K562 (cell line): ENCODE results near the gene SMU1. TPM values are rescaled to one million over a fixed set of nuclear protein-coding genes. Genes with fewer than 3 reads are reported as not detected.

Source experiments
- ATAC-seq: fragments of 200-7000 bp; cut with Tn5 transposase; 3 replicates; pipeline ENCODE4 v1.9.1; 2020; ENCODE audit warnings: moderate library complexity
- BruUV-seq: library from RNA; stranded (reverse); fragments of 400-500 nt; replicated peaks from 2 replicates; lab custom pipeline; 2021; lab: Mats Ljungman, UMichigan
- CTCF ChIA-PET: fragments of 300-600 bp; formaldehyde crosslinking; extraction: SDS; loops from one replicate; lab custom pipeline; 2021; ENCODE audit warnings: low intra/inter-chr PET ratio; lab: Yijun Ruan, JAX
- POLR2A ChIA-PET: fragments of 300-600, 350-650 bp; sonication (Branson Sonifier 250); formaldehyde crosslinking; extraction: SDS; loops from one replicate; lab custom pipeline; 2021; ENCODE audit warnings: antibody characterized with exemption, inconsistent platforms; lab: Yijun Ruan, JAX
- DNase-seq, 4 experiments: peaks; one replicate each; pipeline versions ENCODE4 v3.0.0 to v3.0.0-alpha.2; 2011 to 2018; ENCODE audit warnings: low spot score in 3 of 4, mixed read lengths in 3 of 4; ENCODE audit errors: extremely low read depth in 1 of 4
- FAIRE-seq: peaks from 2 replicates; lab custom pipeline; 2011; peaks lifted over from hg19 to GRCh38; lab: Jason Lieb, UNC
- H2AFZ ChIP-seq: 2 replicates; pipeline ENCODE4 v1.6.0; 2011; ENCODE audit warnings: low read depth, low read length, control low read depth, inconsistent platforms
- H3K27ac ChIP-seq: fragments of 200-600 bp; 3 replicates; pipeline ENCODE4 v1.8.0; 2011; ENCODE audit warnings: low read depth, mild to moderate bottlenecking, control low read depth, inconsistent platforms, low read length, moderate library complexity, mixed read lengths; ENCODE audit errors: extremely low read depth
- H3K27me3 ChIP-seq, 2 experiments: fragments of 300-600 bp in 1 of 2; 2 replicates in 1 of 2; 3 replicates in 1 of 2; pipeline versions ENCODE4 v1.6.0 to v1.8.0; 2011; ENCODE audit warnings: inconsistent platforms in 2 of 2, low read length in 2 of 2, mild to moderate bottlenecking in 1 of 2, mixed read lengths in 1 of 2, moderate library complexity in 1 of 2; ENCODE audit not compliant: control insufficient read depth in 2 of 2, insufficient read depth in 2 of 2
- H3K36me3 ChIP-seq: fragments of 300-600 bp; 3 replicates; pipeline ENCODE4 v1.8.0; 2011; ENCODE audit warnings: mild to moderate bottlenecking, low read length, inconsistent platforms; ENCODE audit not compliant: control insufficient read depth, insufficient read depth
- H3K4me1 ChIP-seq, 2 experiments: fragments of 200-600 bp in 1 of 2; replicated peaks in 1 of 2; 2 replicates in 1 of 2; 3 replicates in 1 of 2; pipeline versions ENCODE4 v1.5.1 to v1.8.0; 2011; ENCODE audit warnings: inconsistent platforms in 2 of 2, low read length in 2 of 2, mild to moderate bottlenecking in 1 of 2, mixed read lengths in 1 of 2, moderate library complexity in 1 of 2; ENCODE audit not compliant: control insufficient read depth in 2 of 2, insufficient read depth in 2 of 2
- H3K4me2 ChIP-seq: 2 replicates; pipeline ENCODE4 v1.6.1; 2011; ENCODE audit warnings: low read length, control low read depth, inconsistent platforms, mixed read lengths; ENCODE audit not compliant: insufficient read depth
- H3K4me3 ChIP-seq: fragments of 200-600 bp; sonication (generic), shearing (Covaris generic); 2 replicates; pipeline ENCODE4 v1.5.1; 2016; ENCODE audit warnings: control low read depth, inconsistent platforms
- H3K79me2 ChIP-seq: fragments of 200-600 bp; 3 replicates; pipeline ENCODE4 v1.8.0; 2011; ENCODE audit warnings: low read length, inconsistent platforms; ENCODE audit not compliant: control insufficient read depth, insufficient read depth
- H3K9ac ChIP-seq, 2 experiments: 2 replicates each; pipeline versions ENCODE4 v1.6.0 to v1.6.1; 2011; ENCODE audit warnings: low read depth in 2 of 2, low read length in 2 of 2, control low read depth in 1 of 2, inconsistent platforms in 1 of 2, mild to moderate bottlenecking in 1 of 2, mixed read lengths in 1 of 2; ENCODE audit not compliant: insufficient read depth in 1 of 2
- H3K9me1 ChIP-seq: one replicate; pipeline ENCODE4 v1.6.0; 2011; ENCODE audit warnings: inconsistent platforms, mild to moderate bottlenecking, low read length, moderate library complexity; ENCODE audit not compliant: control insufficient read depth, insufficient read depth
- H3K9me3 ChIP-seq: replicated peaks from 2 replicates; pipeline ENCODE4 v1.5.1; 2011; ENCODE audit warnings: low read depth, low read length, inconsistent platforms; ENCODE audit not compliant: control insufficient read depth, insufficient read depth
- H4K20me1 ChIP-seq: replicated peaks from 2 replicates; pipeline ENCODE4 v1.6.1; 2011; ENCODE audit warnings: low read length, inconsistent platforms, mixed read lengths; ENCODE audit not compliant: control insufficient read depth, insufficient read depth
- SMAD4 ChIP-seq: fragments of 250-450 bp; sonication (Bioruptor Pico); conservative IDR thresholded peaks from 2 replicates; pipeline ENCODE4 v1.8.0; 2021; ENCODE audit warnings: inconsistent platforms, mild to moderate bottlenecking, moderate library complexity
- SMARCA5 ChIP-seq: fragments of 450-650 bp; IDR thresholded peaks from 2 replicates; pipeline ENCODE4 v1.6.1; 2016
- TBL1XR1 ChIP-seq, 2 experiments: IDR thresholded peaks; 2 replicates each; pipeline ENCODE4 v1.6.1; 2012; ENCODE audit warnings: improper control_type of control experiment in 2 of 2, low read length in 2 of 2, mild to moderate bottlenecking in 1 of 2
- ZNF140 ChIP-seq: fragments of 250-450 bp; sonication (Bioruptor Pico); IDR thresholded peaks from 2 replicates; pipeline ENCODE4 v1.8.0; 2021; ENCODE audit warnings: moderate library complexity, mild to moderate bottlenecking, inconsistent platforms
- WGBS: fragments of 100-300 bp; shearing (Covaris generic); methylation state at CpG from one replicate; pipeline ENCODE4 v1.1.6; 2016; ENCODE audit warnings: low coverage, mixed read lengths; ENCODE audit not compliant: insufficient coverage; ENCODE audit errors: missing lambda C conversion rate; 5-methylcytosine and 5-hydroxymethylcytosine counted together
- in situ Hi-C: fragments of 300-500 bp; cut with MboI; formaldehyde crosslinking; loops from 4 replicates; pipeline ENCODE4 v1.15.0; 2018; ENCODE audit warnings: inconsistent platforms, mixed read lengths
- intact Hi-C: fragments of 100-400 bp; cut with micrococcal nuclease; formaldehyde crosslinking; loops from 2 replicates; pipeline ENCODE4 v1.14.2; 2022
- polyA plus RNA-seq, 8 experiments: library from polyadenylated mRNA; depleted of rRNA in 4 of 8; stranded (reverse) in 5 of 8; unstranded in 3 of 8; fragments of >200 nt; fragmentation: Nextera tagmentation in 2 of 8; fragmentation: Illumina TruSeq in 1 of 8; extraction: Ambion mirVana in 2 of 8; extraction: Trizol in 1 of 8; gene quantifications; 2 replicates each; pipeline versions ENCODE4 v1.2.1 to v1.2.3, GENCODE V29; 2011 to 2014; ENCODE audit warnings: inconsistent platforms in 1 of 8, missing spikeins in 1 of 8
- total RNA-seq, 7 experiments: library from RNA; depleted of rRNA in 6 of 7; stranded (reverse); fragments of >200 nt in 6 of 7; fragmentation: Illumina TruSeq in 2 of 7; extraction: Trizol in 2 of 7; gene quantifications; 2 replicates each; pipeline versions ENCODE4 v1.2.1 to v1.2.3, GENCODE V29; 2011 to 2021; ENCODE audit warnings: low replicate concordance in 1 of 7

The SMU1 gene
- total and polyA plus RNA-seq, 9 of the 15 experiments (the other 6 are each of a cell fraction or from before 2014, with no cell fraction given): 13.2 to 33.4 (median 20.7) TPM

DNA sequence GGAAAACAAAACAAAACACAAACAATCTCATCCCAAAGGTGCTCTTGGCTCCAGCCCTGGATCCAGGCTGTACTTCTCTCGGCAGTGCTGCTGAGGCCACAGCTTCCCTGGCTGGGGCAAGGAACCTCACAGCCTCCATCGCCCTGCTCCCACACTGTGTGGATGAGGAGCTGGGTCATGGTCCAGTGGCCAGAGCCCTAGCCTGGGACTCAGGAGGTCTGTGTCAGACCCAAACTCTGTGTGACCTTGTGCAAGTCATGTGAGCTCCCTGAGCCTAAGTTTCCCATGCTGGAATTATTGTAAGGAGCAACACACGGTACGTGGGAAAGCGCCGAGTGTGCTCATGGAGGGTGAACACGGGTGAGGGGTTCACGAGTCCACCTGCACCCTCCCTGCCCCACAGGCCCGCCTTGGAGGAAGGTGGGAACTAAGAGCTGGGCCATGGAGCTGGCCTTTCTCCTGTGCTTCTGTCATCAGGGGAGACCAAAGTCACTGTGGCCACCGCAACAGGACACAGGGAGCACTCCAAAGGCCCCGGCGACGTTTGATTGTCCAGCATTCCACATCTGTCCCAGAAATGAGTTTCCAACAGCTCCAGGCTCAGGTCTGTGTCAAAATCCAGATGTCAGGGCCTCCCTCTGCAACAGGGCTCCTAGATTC is 26.2 kb upstream of the SMU1 start:
- in situ Hi-C loops (loop anchor here (10.0 kb wide), 1 partner anchor 132 kb away; no protein-coding TSS in a partner anchor), intact Hi-C loops (no loop called here)
- no TSS peak for BruUV-seq
- no peak overlapping the region for H3K4me2 ChIP-seq
- H3K9me3 ChIP-seq: no peaks in the 10 kb centered on the region
- FAIRE-seq (no peak), DNase-seq (no peak), ATAC-seq (no peak)
- peak overlapping the region in 1 of 2 experiments; percentile 35; a peak in 1 of 4 replicates for H3K9ac ChIP-seq
- no peak overlapping the region for H3K27ac ChIP-seq
- ChIA-PET POLR2A (no interaction called here), CTCF (no interaction called here)
- H3K79me2 ChIP-seq: no peaks in the 10 kb centered on the region
- H3K4me3 ChIP-seq: no peak overlapping the region
- no peaks in the 10 kb centered on the region for H4K20me1 ChIP-seq
- no peak overlapping the region for H2AFZ ChIP-seq
- no peaks in the 10 kb centered on the region for H3K36me3 ChIP-seq
- no peak for TF ChIP-seq ZNF140 (CRISPR knock-in tag)
- TF ChIP-seq SMARCA5: no peak
- no peak for TF ChIP-seq TBL1XR1 (IDR thresholded peaks at IDR 0.05; ENCODE audit: low read length in 2 of 2)
- no peak for TF ChIP-seq SMAD4 (CRISPR knock-in tag)
- H3K27me3 ChIP-seq: no peaks in the 10 kb centered on the region
- H3K9me1 ChIP-seq: no peaks in the 10 kb centered on the region
- H3K4me1 ChIP-seq: peaks cover 3 to 6% of the 10 kb centered on the region in 2 experiments; a peak in 2 of 5 replicates
- 64% methylated on average over 10 of the region's 13 CpGs for WGBS
